T-helper 17 cell (primary cell): ENCODE data around the gene FRMPD1. TPM values are rescaled to one million over a fixed set of nuclear protein-coding genes. Genes with fewer than 3 reads are reported as not detected.
"Not testable (repeated sequence)": the region's sequence is repeated elsewhere in the genome, so short reads cannot be mapped to it uniquely, and the experiment has no call there.

Source experiments
- ATAC-seq: fragments of 150-1000 bp; cut with Tn5 transposase; 2 replicates; pipeline ENCODE4 v1.10.0; 2021; ENCODE audit warnings: mild to moderate bottlenecking, moderate library complexity
- DNase-seq, 3 donors: peaks; one replicate each; pipeline versions ENCODE4 v3.0.0 to v3.0.0-alpha.2; 2020 to 2021
- H3K9me3 ChIP-seq: one replicate; pipeline ENCODE4 v1.7.0; 2013; ENCODE audit warnings: low read length, mild to moderate bottlenecking; ENCODE audit not compliant: control insufficient read depth, poor library complexity, severe bottlenecking
- H3K27ac Mint-ChIP-seq: one replicate; pipeline ENCODE4 v1.8.0; 2022; ENCODE audit warnings: mild to moderate bottlenecking, moderate library complexity, mixed read lengths
- H3K27me3 Mint-ChIP-seq: one replicate; pipeline ENCODE4 v1.8.0; 2022; ENCODE audit warnings: mixed read lengths
- H3K36me3 Mint-ChIP-seq: one replicate; pipeline ENCODE4 v1.8.0; 2022; ENCODE audit warnings: low read depth, mixed read lengths
- H3K4me1 Mint-ChIP-seq: one replicate; pipeline ENCODE4 v1.8.0; 2022; ENCODE audit warnings: mild to moderate bottlenecking, mixed read lengths
- H3K4me3 Mint-ChIP-seq: one replicate; pipeline ENCODE4 v1.8.0; 2022; ENCODE audit warnings: mild to moderate bottlenecking, moderate library complexity, mixed read lengths
- total RNA-seq, 4 donors: library from RNA in 2 of 4; stranded (reverse) in 2 of 4; gene quantifications; one replicate each; pipeline ENCODE4 v1.2.3 and lab custom pipeline; 2022 to 2026

The FRMPD1 gene, protein sequence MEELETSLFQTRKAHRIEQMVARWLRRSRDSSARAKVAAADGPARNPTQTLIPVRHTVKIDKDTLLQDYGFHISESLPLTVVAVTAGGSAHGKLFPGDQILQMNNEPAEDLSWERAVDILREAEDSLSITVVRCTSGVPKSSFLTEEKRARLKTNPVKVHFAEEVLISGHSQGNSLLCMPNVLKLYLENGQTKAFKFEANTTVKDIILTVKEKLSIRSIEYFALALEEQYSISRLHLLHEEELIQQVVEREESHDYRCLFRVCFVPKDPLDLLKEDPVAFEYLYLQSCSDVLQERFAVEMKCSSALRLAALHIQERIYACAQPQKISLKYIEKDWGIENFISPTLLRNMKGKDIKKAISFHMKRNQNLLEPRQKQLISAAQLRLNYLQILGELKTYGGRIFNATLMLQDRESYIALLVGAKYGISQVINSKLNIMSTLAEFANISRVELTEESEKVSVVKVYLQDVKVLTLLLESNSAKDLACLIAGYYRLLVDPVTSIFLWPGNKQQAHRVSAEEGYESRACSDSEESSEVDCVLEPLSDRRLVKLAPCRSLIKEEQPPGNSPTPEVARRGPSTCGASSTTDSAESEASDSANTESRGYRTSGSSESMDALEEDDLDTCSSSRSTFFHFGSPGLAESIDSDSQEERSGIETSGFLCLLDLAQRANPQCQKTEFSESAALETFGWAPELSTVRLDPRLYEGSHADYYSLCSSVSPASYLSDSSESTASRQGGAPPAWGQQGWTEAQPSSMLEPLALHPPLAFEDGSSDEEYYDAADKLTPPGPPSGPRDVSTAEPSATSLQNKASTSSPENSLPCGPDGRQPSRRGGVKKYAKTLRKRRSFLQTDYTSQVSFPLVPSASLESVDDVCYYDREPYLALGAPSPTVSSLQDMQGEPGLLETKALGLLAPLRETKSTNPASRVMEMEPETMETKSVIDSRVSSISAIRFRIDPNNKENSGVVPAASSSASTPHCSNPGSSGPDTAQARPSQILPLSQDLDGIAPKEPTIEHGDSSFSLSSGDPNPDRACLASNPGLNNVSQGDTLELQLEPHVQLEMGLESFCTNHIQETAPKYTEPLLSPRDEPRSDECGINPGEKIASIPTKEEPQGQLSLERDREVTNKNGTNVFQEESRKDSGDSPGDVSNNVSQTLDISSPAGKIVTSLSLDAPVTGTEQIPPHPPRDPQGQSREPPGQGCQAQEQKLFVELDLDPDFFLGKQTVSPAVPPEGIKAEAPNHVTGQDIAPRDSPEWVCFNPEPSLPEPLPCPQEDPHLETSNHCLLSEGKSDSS (N-terminal part only)
- total RNA-seq = not detected
- total RNA-seq (lab: John Stamatoyannopoulos, UW) = 0 to 0.15 reads per million in 2 donors

DNA sequence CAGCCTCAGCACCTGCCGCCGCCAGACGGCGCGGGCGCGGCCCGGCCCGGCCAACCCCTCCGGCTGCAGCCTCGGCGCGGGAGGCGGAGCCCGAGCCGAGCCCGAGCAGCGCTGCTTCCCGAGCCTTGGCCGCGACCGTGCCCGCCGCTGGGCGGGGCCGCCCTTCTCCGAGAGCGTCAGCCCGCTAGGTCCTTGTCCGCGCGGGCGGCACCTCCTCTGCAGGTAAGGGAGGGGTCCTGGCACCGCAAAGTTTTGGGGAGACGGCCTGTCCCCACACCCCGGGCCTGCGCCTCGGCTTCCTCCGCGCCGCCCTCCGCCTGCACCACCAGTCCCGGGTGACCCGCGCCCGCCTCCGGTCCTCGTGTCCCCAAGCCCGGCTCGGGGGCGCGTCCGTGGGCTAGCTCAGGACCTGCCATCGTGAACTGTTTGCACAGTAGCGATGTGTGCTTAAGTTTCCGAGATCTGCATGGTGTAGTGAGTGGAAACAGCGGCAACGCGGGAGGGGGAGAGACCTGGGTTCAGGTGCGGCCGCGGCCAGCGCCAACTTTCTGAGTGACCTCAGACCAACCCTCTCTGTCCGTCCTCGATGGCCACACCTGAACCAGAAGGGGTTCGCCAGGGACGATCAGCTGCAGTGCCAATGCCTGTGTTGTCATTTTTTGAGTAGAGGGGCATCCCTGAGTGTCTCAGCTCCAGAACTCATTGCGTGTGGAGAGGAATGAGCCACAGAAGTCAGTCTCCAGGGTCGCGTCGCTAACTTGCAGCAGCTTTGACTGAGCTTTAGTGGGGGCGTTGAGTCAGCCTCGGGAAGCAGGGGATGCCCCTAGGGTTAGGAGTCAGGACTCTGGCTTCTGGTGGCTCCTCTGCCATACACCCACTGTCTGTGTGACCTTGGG lies at the start of gene FRMPD1:
TSS of gene FRMPD1 (plus strand) at position 82 of the 896 bp plus-strand sequence. CDS start 41,688 bp downstream, outside the sequence.
- Mint-ChIP-seq H3K27me3 (peaks cover 91% of the 10 kb centered on the region), H3K36me3 (peaks cover 10% of the 10 kb centered on the region), H3K4me3 (peak within 1 kb of the TSS; percentile 94), H3K27ac (peak within 1 kb of the TSS; percentile 47), H3K4me1 (peaks cover 17% of the 10 kb centered on the region)
- ATAC-seq = peak; percentile 93
- DNase-seq = peak; percentile 36 to 44 (median 43)
- H3K9me3 ChIP-seq = no peaks in the 10 kb centered on the region

GRCh38 chr9:37602061-37602460 lies 48.7 kb upstream of the FRMPD1 start:
- not testable (repeated sequence) for H3K4me1 Mint-ChIP-seq, ATAC-seq, DNase-seq, H3K36me3 Mint-ChIP-seq, H3K27ac Mint-ChIP-seq, H3K4me3 Mint-ChIP-seq, H3K9me3 ChIP-seq
- H3K27me3 Mint-ChIP-seq = peaks cover 50% of the 10 kb centered on the region

- H3K9me3 ChIP-seq = no peaks in the 10 kb centered on the region
- H3K27ac Mint-ChIP-seq = no peak overlapping the region
- no peak overlapping the region for H3K4me3 Mint-ChIP-seq
- DNase-seq (no peak), ATAC-seq (no peak)
- H3K36me3 Mint-ChIP-seq = peaks cover 6% of the 10 kb centered on the region
- H3K27me3 Mint-ChIP-seq = peaks cover 57% of the 10 kb centered on the region
- H3K4me1 Mint-ChIP-seq = peaks cover 5% of the 10 kb centered on the region
Observed at GRCh38 chr9:37602817-37603216, 47.9 kb upstream of the FRMPD1 start.

DNA sequence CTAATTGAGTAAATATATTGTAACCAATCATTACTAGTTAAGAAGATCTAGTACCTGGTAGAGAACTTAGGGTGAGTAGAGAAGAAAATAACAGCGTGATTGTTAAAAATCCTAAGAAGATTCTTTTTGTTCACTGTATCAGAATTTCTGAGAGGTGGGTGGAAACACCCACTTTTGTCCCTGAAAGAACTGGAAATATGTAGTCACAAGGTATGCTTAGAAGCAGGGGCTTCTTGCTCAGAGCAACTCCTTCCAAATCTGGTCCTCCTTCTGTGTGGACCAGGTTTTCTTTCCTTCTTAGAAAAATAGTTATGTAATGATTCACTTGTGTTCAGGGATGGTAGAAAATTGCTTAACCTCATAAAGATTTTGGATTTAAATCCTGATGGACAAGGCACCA lies 46.5 kb upstream of the FRMPD1 start:
- no peaks in the 10 kb centered on the region for H3K9me3 ChIP-seq
- Mint-ChIP-seq H3K27me3 (peaks cover 64% of the 10 kb centered on the region), H3K27ac (no peak overlapping the region), H3K36me3 (peaks cover 8% of the 10 kb centered on the region), H3K4me3 (no peak overlapping the region), H3K4me1 (peaks cover 7% of the 10 kb centered on the region)
- ATAC-seq (no peak), DNase-seq (no peak)

- Mint-ChIP-seq H3K36me3 (peaks cover 2% of the 10 kb centered on the region), H3K27ac (no peak overlapping the region), H3K4me1 (peaks cover 5% of the 10 kb centered on the region)
Observed at GRCh38 chr9:37608250-37608649, 42.5 kb upstream of the FRMPD1 start.

DNA sequence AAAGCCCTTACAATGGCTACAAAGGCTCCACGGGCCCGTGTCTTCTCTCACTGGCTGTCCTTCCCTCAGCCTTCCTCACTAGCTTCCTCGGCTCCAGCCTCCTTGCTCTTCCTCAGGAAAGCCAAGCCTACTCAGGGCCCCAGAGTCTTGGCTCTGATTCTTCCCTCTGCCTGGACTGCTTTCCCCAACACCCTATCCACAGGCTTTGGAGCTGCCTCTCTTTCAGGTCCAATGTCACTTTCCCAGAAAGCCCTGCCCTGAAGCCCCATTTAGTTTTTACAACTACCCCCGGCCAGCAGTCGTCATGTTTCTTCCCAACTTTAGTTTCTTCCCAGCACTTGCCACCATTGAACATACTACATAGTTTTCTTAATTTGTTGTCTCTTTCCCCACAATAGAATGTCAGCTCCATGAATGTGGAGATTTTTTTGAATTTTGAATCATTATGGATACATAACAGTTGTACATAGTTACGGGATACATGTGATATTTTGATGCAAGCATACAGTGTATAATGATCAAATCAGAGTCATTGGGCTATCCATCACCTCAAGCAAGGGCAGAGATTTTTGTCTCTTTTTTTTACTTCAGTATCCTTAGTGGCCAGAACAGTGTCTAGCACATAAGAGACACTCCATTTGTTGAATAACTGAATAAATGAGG lies 40.9 kb upstream of the FRMPD1 start:
- no peak overlapping the region for H3K4me3 Mint-ChIP-seq

More at GRCh38 chr9:37608250-37608649, 42.5 kb upstream of the FRMPD1 start:
- ATAC-seq (no peak), DNase-seq (no peak)
- no peaks in the 10 kb centered on the region for H3K9me3 ChIP-seq
- H3K4me3 Mint-ChIP-seq = no peak overlapping the region
- H3K27me3 Mint-ChIP-seq = peaks cover 48% of the 10 kb centered on the region

GRCh38 chr9:37611014-37611413 lies 39.7 kb upstream of the FRMPD1 start:
- H3K4me1 Mint-ChIP-seq = peaks cover 5% of the 10 kb centered on the region
- H3K4me3 Mint-ChIP-seq = no peak overlapping the region
- no peaks in the 10 kb centered on the region for H3K9me3 ChIP-seq
- DNase-seq (no peak), ATAC-seq (no peak)
- no peak overlapping the region for H3K27ac Mint-ChIP-seq
- peaks cover 35% of the 10 kb centered on the region for H3K27me3 Mint-ChIP-seq
- peaks cover 2% of the 10 kb centered on the region for H3K36me3 Mint-ChIP-seq

More for the DNA sequence above, 40.9 kb upstream of the FRMPD1 start:
- peak overlapping the region; percentile 14 for H3K27ac Mint-ChIP-seq
- peaks cover 41% of the 10 kb centered on the region for H3K27me3 Mint-ChIP-seq
- no peak for DNase-seq
- no peak for ATAC-seq
- peaks cover 5% of the 10 kb centered on the region for H3K4me1 Mint-ChIP-seq
- H3K36me3 Mint-ChIP-seq = peaks cover 2% of the 10 kb centered on the region
- no peaks in the 10 kb centered on the region for H3K9me3 ChIP-seq

GRCh38 chr9:37611961-37612360 lies 38.8 kb upstream of the FRMPD1 start:
- H3K27me3 Mint-ChIP-seq = peaks cover 37% of the 10 kb centered on the region
- H3K9me3 ChIP-seq = no peaks in the 10 kb centered on the region
- peaks cover 5% of the 10 kb centered on the region for H3K4me1 Mint-ChIP-seq
- no peak overlapping the region for H3K27ac Mint-ChIP-seq
- H3K4me3 Mint-ChIP-seq = no peak overlapping the region
- ATAC-seq (no peak), DNase-seq (no peak)
- H3K36me3 Mint-ChIP-seq = peaks cover 2% of the 10 kb centered on the region

GRCh38 chr9:37617161-37617560 lies 33.6 kb upstream of the FRMPD1 start:
- Mint-ChIP-seq H3K4me1 (peaks cover 8% of the 10 kb centered on the region), H3K36me3 (peaks cover 2% of the 10 kb centered on the region), H3K27me3 (peaks cover 39% of the 10 kb centered on the region), H3K27ac (no peak overlapping the region), H3K4me3 (no peak overlapping the region)
- ATAC-seq (no peak), DNase-seq (no peak)
- no peaks in the 10 kb centered on the region for H3K9me3 ChIP-seq

DNA sequence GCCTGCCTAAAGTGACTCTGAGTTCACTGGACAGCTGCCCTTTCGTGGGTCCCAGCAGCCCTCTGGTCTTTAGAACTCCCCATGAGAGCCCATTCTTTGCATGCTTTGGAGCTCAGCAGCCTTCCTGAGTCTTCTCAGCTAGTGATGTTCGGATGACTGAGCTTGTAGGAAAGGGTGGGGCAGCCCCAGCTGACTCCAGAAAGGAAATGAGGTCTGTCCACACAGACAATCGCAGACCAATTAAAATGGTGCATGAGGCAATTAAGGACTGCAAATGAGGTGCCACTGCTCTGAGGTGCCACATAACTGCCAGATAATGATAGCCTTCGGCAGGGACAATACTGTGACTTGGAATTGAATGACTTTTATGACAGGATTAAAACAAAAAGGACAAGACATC lies 32.9 kb upstream of the FRMPD1 start:
- peaks cover 2% of the 10 kb centered on the region for H3K36me3 Mint-ChIP-seq
- no peak overlapping the region for H3K4me3 Mint-ChIP-seq
- no peaks in the 10 kb centered on the region for H3K9me3 ChIP-seq
- peaks cover 8% of the 10 kb centered on the region for H3K4me1 Mint-ChIP-seq
- H3K27ac Mint-ChIP-seq = no peak overlapping the region
- DNase-seq (no peak), ATAC-seq (no peak)
- peaks cover 34% of the 10 kb centered on the region for H3K27me3 Mint-ChIP-seq

- H3K9me3 ChIP-seq = no peaks in the 10 kb centered on the region
- Mint-ChIP-seq H3K36me3 (peaks cover 2% of the 10 kb centered on the region), H3K4me1 (peaks cover 8% of the 10 kb centered on the region), H3K4me3 (no peak overlapping the region), H3K27me3 (peaks cover 44% of the 10 kb centered on the region), H3K27ac (no peak overlapping the region)
- no peak for ATAC-seq
- no peak for DNase-seq
Observed at GRCh38 chr9:37618817-37619216, 31.9 kb upstream of the FRMPD1 start.
